Endothelial cell of umbilical vein (primary cell): ENCODE data around the gene SFSWAP. TPM values are rescaled to one million over a fixed set of nuclear protein-coding genes. Genes with fewer than 3 reads are reported as not detected.

Source experiments
- BruUV-seq: library from RNA; stranded (reverse); fragments of 400-500 nt; replicated peaks from 2 replicates; lab custom pipeline; 2021; lab: Mats Ljungman, UMichigan
- CTCF ChIA-PET: fragments of 300-600, 350-600 bp; sonication (Branson Sonifier 250); formaldehyde crosslinking; loops from one replicate; lab custom pipeline; 2021; ENCODE audit warnings: antibody characterized with exemption, inconsistent platforms; lab: Charles Lee
- POLR2A ChIA-PET: fragments of 300-600, 350-600 bp; sonication (Branson Sonifier 250); formaldehyde crosslinking; loops from one replicate; lab custom pipeline; 2021; ENCODE audit warnings: antibody characterized with exemption, inconsistent platforms; lab: Charles Lee
- DNase-seq: peaks from one replicate; pipeline ENCODE4 v3.0.0-alpha.2; 2011; ENCODE audit warnings: low read depth, low spot score
- FAIRE-seq: peaks from 2 replicates; lab custom pipeline; 2011; peaks lifted over from hg19 to GRCh38; lab: Jason Lieb, UNC
- H2AFZ ChIP-seq: 2 replicates; pipeline ENCODE4 v1.6.0; 2012; ENCODE audit warnings: low read depth, low read length, control low read depth, inconsistent platforms
- H3K27ac ChIP-seq: 2 replicates; pipeline ENCODE4 v1.5.1; 2011; ENCODE audit warnings: low read depth, mild to moderate bottlenecking, control low read depth, low read length, moderate library complexity; ENCODE audit not compliant: insufficient read depth
- H3K27me3 ChIP-seq, 2 experiments: 2 replicates each; pipeline versions ENCODE4 v1.6.0 to v1.6.1; 2011; ENCODE audit warnings: low read length in 2 of 2, mixed read lengths in 1 of 2; ENCODE audit not compliant: control insufficient read depth in 2 of 2, insufficient read depth in 2 of 2
- H3K36me3 ChIP-seq, 2 experiments: 2 replicates in 1 of 2; 3 replicates in 1 of 2; pipeline ENCODE4 v1.5.1; 2011; ENCODE audit warnings: low read length in 2 of 2, mild to moderate bottlenecking in 1 of 2, moderate library complexity in 1 of 2; ENCODE audit not compliant: control insufficient read depth in 2 of 2, insufficient read depth in 2 of 2; ENCODE audit errors: extremely low read depth in 1 of 2
- H3K4me1 ChIP-seq: 3 replicates; pipeline ENCODE4 v1.5.1; 2011; ENCODE audit warnings: mild to moderate bottlenecking, low read length; ENCODE audit not compliant: control insufficient read depth, insufficient read depth; ENCODE audit errors: extremely low read depth
- H3K4me2 ChIP-seq: 2 replicates; pipeline ENCODE4 v1.6.1; 2011; ENCODE audit warnings: low read length, control low read depth, mixed read lengths; ENCODE audit not compliant: insufficient read depth
- H3K4me3 ChIP-seq, 3 experiments: fragments of 200-600 bp in 1 of 3; sonication (generic), shearing (Covaris generic) in 1 of 3; replicated peaks in 1 of 3; 2 replicates each; pipeline ENCODE4 v1.5.1; 2011 to 2016; ENCODE audit warnings: control low read depth in 3 of 3, low read length in 3 of 3, mild to moderate bottlenecking in 2 of 3, inconsistent platforms in 1 of 3, low read depth in 1 of 3, moderate library complexity in 1 of 3; ENCODE audit not compliant: insufficient read depth in 1 of 3
- H3K79me2 ChIP-seq: 2 replicates; pipeline ENCODE4 v1.6.0; 2012; ENCODE audit warnings: low read length, inconsistent platforms; ENCODE audit not compliant: control insufficient read depth, insufficient read depth
- H3K9ac ChIP-seq: replicated peaks from 2 replicates; pipeline ENCODE3; 2011; ENCODE audit warnings: low read length, control low read depth; ENCODE audit not compliant: insufficient read depth; ENCODE audit errors: extremely low read depth
- H3K9me1 ChIP-seq: replicated peaks from 3 replicates; pipeline ENCODE4 v1.6.0; 2011; ENCODE audit warnings: mild to moderate bottlenecking, low read length; ENCODE audit not compliant: control insufficient read depth, insufficient read depth; ENCODE audit errors: extremely low read depth
- H3K9me3 ChIP-seq: replicated peaks from 2 replicates; pipeline ENCODE4 v1.5.1; 2012; ENCODE audit warnings: low read length, inconsistent platforms; ENCODE audit not compliant: control insufficient read depth, insufficient read depth
- H4K20me1 ChIP-seq: replicated peaks from 2 replicates; pipeline ENCODE3; 2011; ENCODE audit warnings: mild to moderate bottlenecking, low read length; ENCODE audit not compliant: control insufficient read depth, insufficient read depth; ENCODE audit errors: extremely low read depth
- CTCF ChIP-seq, 2 donors: IDR thresholded peaks; 1 replicate in 1 of 2; 2 replicates in 1 of 2; pipeline ENCODE4 v1.5.1; 2011; ENCODE audit warnings: low read length in 2 of 2, mild to moderate bottlenecking in 2 of 2, moderate library complexity in 2 of 2, control low read depth in 1 of 2, inconsistent platforms in 1 of 2, low read depth in 1 of 2; ENCODE audit not compliant: insufficient read depth in 1 of 2; ENCODE audit errors: extremely low read depth in 1 of 2
- EZH2 ChIP-seq: IDR thresholded peaks from 2 replicates; pipeline ENCODE4 v1.6.1; 2012; ENCODE audit warnings: borderline replicate concordance, low read depth, mild to moderate bottlenecking, moderate library complexity, low read length, inconsistent platforms; ENCODE audit not compliant: severe bottlenecking
- FOS ChIP-seq: IDR thresholded peaks from 2 replicates; pipeline ENCODE4 v1.6.1; 2011; ENCODE audit warnings: mild to moderate bottlenecking, low read length, moderate library complexity, borderline replicate concordance; ENCODE audit not compliant: insufficient read depth
- GATA2 ChIP-seq: IDR thresholded peaks from 2 replicates; pipeline ENCODE4 v1.7.0; 2011; ENCODE audit warnings: low read depth, mild to moderate bottlenecking, moderate library complexity, mixed read lengths, low read length; ENCODE audit not compliant: insufficient read length, insufficient read depth
- JUN ChIP-seq: IDR thresholded peaks from 2 replicates; pipeline ENCODE4 v1.6.1; 2011; ENCODE audit warnings: borderline replicate concordance, low read depth; ENCODE audit not compliant: insufficient read length, insufficient read depth
- MAX ChIP-seq: IDR thresholded peaks from 2 replicates; pipeline ENCODE4 v1.6.1; 2011; ENCODE audit not compliant: insufficient read depth, insufficient read length
- MYC ChIP-seq: IDR thresholded peaks from one replicate; pipeline ENCODE4 v1.6.1; 2011; ENCODE audit warnings: mild to moderate bottlenecking, low read depth, low read length
- POLR2A ChIP-seq: IDR thresholded peaks from 2 replicates; pipeline ENCODE4 v1.6.1; 2012; ENCODE audit warnings: low read depth, mild to moderate bottlenecking, control low read depth, low read length
- POLR2AphosphoS5 ChIP-seq: IDR thresholded peaks from 2 replicates; pipeline ENCODE4 v1.6.1; 2012; ENCODE audit warnings: low read depth, mild to moderate bottlenecking, control low read depth, low read length, moderate library complexity; ENCODE audit not compliant: insufficient read depth
- dilution Hi-C: fragments of 300-500 bp; cut with MboI; formaldehyde crosslinking; loops from one replicate; pipeline ENCODE4 v1.15.0; 2019; ENCODE audit warnings: low sequenced_read_pairs; ENCODE audit not compliant: extremely low pct_ligation_motif_present
- intact Hi-C: fragments of 100-400 bp; cut with micrococcal nuclease; formaldehyde crosslinking; loops from one replicate; pipeline ENCODE4 v1.10.0; 2022
- polyA plus RNA-seq, 4 experiments: library from polyadenylated mRNA; depleted of rRNA in 3 of 4; stranded (reverse) in 3 of 4; unstranded in 1 of 4; fragments of >200 nt; gene quantifications; 2 replicates each; pipeline versions ENCODE4 v1.2.1 to v1.2.3, GENCODE V29; 2011 to 2012; ENCODE audit warnings: missing spikeins in 1 of 4
- total RNA-seq: library from RNA; stranded (reverse); gene quantifications from 2 replicates; pipeline ENCODE4 v1.2.3, GENCODE V29; 2021

Gene SFSWAP
- total and polyA plus RNA-seq, 2 donors (not counting 3 experiments of a cell fraction or from before 2014, with no cell fraction given) = 38.1 to 53.3 TPM

- Histone ChIP-seq H3K4me3 (no peak overlapping the region), H3K27me3 (no peaks in the 10 kb centered on the region), H3K27ac (no peak overlapping the region), H3K79me2 (no peaks in the 10 kb centered on the region), H2AFZ (no peak overlapping the region), H3K4me1 (no peaks in the 10 kb centered on the region), H4K20me1 (no peaks in the 10 kb centered on the region), H3K4me2 (no peak overlapping the region), H3K9me1 (no peaks in the 10 kb centered on the region), H3K9me3 (no peaks in the 10 kb centered on the region), H3K9ac (no peak overlapping the region), H3K36me3 (no peaks in the 10 kb centered on the region)
- DNase-seq (no peak), FAIRE-seq (no peak)
- dilution Hi-C loops = no loop called here
- CTCF ChIA-PET = no interaction called here
- intact Hi-C loops = no loop called here
- POLR2A ChIA-PET = no interaction called here
- TF ChIP-seq POLR2A (no peak), POLR2AphosphoS5 (no peak), FOS (no peak), EZH2 (no peak), MAX (no peak), MYC (no peak), JUN (no peak), CTCF (IDR thresholded peaks at IDR 0.05; ENCODE audit: extremely low read depth in 1 of 2, insufficient read depth in 1 of 2, low read depth in 1 of 2, low read length in 2 of 2) (no peak), GATA2 (no peak)
- no TSS peak for BruUV-seq
Observed at GRCh38 chr12:131847456-131847855, 136.6 kb downstream of the SFSWAP start.
